Subcutaneous abdominal adipose tissue (tissue), 5 donors: ENCODE measurements around the gene GBX1.

Experiments used
- H3K27ac ChIP-seq: one replicate; pipeline ENCODE4 v1.7.0; 2013; ENCODE audit warnings: low read depth, mild to moderate bottlenecking, inconsistent platforms, low read length, moderate library complexity
- H3K27me3 ChIP-seq, 5 donors: one replicate each; pipeline ENCODE4 v1.7.0; 2013; ENCODE audit warnings: low read length in 5 of 5, inconsistent platforms in 1 of 5; ENCODE audit not compliant: control insufficient read depth in 5 of 5, insufficient read depth in 4 of 5
- H3K36me3 ChIP-seq, 5 donors: one replicate each; pipeline ENCODE4 v1.7.0; 2013; ENCODE audit warnings: low read length in 5 of 5; ENCODE audit not compliant: control insufficient read depth in 5 of 5, insufficient read depth in 5 of 5
- H3K4me1 ChIP-seq, 5 donors: one replicate each; pipeline ENCODE4 v1.7.0; 2013; ENCODE audit warnings: low read length in 5 of 5, mild to moderate bottlenecking in 3 of 5, moderate library complexity in 1 of 5; ENCODE audit not compliant: control insufficient read depth in 5 of 5, insufficient read depth in 5 of 5
- H3K4me3 ChIP-seq, 5 donors: one replicate each; pipeline ENCODE4 v1.7.0; 2013; ENCODE audit warnings: low read length in 5 of 5, low read depth in 1 of 5
- H3K9ac ChIP-seq, 5 donors: one replicate each; pipeline ENCODE4 v1.7.0; 2013; ENCODE audit warnings: low read length in 5 of 5, mild to moderate bottlenecking in 4 of 5, moderate library complexity in 3 of 5
- H3K9me3 ChIP-seq, 5 donors: one replicate each; pipeline ENCODE4 v1.7.0; 2013; ENCODE audit warnings: low read length in 5 of 5; ENCODE audit not compliant: control insufficient read depth in 5 of 5
- donor health status: healthy.
- donor health status: healthy.
- donor health status: healthy.
- donor health status: healthy.
- donor health status: healthy.

The GBX1 gene

DNA sequence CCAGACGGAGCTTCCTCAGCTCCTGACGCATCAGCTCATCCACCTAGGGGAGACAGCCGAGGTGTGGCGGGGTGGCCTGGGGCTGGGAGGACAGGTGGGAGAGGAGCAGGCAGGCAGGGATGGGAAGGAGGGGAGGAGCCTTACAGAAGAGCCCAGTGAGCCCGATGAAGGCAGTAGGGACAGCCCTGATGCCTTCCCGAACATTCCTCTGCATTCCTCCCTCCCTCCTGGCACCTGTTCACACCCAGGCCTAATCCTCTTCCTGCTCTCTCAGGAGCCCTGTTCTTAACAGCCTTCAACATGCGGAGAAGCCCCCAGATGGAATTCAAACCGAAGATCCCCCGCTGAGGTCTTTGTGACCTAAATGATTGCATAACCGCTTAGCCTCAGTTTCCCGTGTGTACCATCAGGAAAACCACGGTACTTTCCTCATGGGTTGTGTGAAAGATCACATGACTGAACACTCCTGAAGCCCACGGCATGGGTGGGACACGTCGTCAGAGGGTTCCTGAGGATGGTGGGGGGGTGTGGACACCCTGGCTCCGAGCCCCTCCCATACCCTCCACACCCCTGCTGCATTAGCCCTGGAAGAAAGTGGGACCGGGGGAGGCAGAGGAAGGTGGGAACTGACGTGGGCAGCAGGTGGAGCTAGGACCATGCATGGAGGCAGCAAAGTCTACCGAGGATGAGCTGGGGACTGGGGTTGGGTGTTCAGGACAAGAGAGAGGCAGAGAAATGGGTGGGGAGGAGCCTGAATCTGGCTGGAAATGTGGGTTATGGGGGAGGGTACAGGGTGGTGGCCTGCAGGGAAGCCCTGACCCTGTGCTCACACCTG, 28.3 kb upstream of the GBX1 start:
- Histone ChIP-seq H3K27ac (no peak overlapping the region), H3K9me3 (no peaks in the 10 kb centered on the region), H3K9ac (no peak overlapping the region), H3K27me3 (peaks cover 0 to 9% (median 7%) of the 10 kb centered on the region in 5 donors), H3K4me3 (no peak overlapping the region), H3K36me3 (no peaks in the 10 kb centered on the region), H3K4me1 (peaks cover 1 to 27% (median 14%) of the 10 kb centered on the region in 5 donors)

DNA sequence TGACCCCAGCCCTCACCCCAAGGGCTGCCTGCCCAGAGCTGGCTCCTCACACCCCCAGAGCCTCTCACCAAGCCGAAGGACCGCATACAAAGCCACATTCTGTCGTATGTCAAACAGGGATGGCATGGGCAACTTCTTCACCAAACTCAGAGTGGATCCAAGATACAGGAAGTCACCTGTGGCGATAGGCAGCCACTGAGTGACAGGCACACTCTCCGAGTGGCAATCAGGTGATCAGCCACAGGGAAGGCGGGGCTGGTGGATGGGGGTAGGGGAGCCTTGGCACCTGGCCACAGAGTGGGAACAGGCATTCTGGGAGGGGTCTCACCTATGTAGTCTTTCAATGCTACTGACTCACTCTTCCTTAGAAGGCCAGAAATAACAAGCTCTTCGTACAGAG, 26.7 kb upstream of the GBX1 start:
- Histone ChIP-seq H3K36me3 (no peaks in the 10 kb centered on the region), H3K27ac (no peak overlapping the region), H3K4me3 (no peak overlapping the region), H3K27me3 (peaks cover 0 to 9% (median 7%) of the 10 kb centered on the region in 5 donors), H3K9ac (no peak overlapping the region), H3K4me1 (peaks cover under 1 to 19% (median 2%) of the 10 kb centered on the region in 5 donors), H3K9me3 (no peaks in the 10 kb centered on the region)

DNA sequence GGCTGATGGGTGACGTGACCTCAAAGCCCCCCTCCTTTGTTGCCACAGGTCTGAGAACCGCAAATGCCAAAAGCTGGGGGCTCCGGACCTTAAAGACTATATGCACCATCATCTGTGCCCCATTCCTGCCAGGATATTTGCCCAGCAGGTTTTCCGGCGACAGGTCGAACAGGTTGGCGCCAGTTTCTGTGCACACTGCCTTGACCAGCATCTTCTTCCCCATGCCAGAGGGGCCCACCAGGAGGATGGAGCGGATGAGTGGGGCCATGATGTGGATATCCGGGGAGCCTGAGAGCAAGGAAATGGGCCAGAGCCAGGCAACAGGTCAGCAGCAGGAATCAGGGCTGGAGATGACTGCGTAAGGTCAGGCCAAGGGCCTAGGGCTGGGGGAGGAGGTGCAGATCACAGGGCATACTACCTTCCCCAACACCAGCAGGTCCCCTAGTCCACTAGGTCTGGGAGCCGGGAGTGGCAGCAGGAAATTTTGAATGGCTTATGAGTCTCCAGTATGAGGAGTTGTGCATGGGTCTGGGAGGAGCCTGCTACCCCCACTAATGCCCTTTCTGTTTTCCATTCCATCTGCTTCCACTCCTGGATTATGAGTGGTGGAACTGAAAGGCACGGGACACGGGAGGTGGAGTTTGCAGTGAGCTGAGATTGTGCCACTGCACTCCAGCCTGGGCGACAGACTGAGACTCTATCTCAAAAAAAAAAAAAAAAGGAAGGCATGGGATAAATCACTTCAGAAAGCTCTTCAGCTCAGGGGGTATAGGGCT, 25.9 kb upstream of the GBX1 start:
- peaks cover 0 to 19% (median 1%) of the 10 kb centered on the region in 5 donors for H3K4me1 ChIP-seq
- H3K27ac ChIP-seq: no peak overlapping the region
- no peak overlapping the region for H3K9ac ChIP-seq
- H3K4me3 ChIP-seq: no peak overlapping the region
- H3K36me3 ChIP-seq: no peaks in the 10 kb centered on the region
- peaks cover 0 to 9% (median 7%) of the 10 kb centered on the region in 5 donors for H3K27me3 ChIP-seq
- no peaks in the 10 kb centered on the region for H3K9me3 ChIP-seq

DNA sequence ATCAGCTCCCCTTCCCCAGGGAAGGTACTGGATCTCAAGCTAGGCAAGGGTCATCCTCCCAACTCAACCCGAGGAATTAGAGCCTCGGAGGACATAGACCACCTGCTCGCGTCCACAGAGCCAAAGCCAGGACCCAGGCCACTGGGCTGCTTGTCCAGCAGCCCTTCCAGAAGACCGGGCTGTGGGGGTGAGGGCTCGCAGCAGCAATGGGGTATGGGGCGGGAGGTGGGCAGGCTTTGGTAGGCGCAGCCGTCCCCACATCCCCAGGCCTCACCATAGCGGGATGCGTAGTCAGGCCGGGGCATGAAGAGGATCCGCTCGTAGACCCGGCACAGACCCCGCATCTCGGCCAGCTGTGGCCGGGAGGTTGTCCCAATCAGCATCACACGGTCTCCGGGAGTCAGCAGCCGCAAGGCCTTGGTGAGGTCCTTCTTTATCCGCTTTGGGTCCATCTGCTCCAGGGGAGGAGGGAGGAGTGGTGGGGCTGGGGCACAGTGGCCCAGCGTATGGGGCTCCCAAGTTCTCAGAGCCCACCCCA, 24.6 kb upstream of the GBX1 start:
- no peaks in the 10 kb centered on the region for H3K9me3 ChIP-seq
- H3K36me3 ChIP-seq: no peaks in the 10 kb centered on the region
- peaks cover 2 to 12% (median 8%) of the 10 kb centered on the region in 5 donors for H3K27me3 ChIP-seq
- no peak overlapping the region for H3K9ac ChIP-seq
- H3K4me1 ChIP-seq: peaks cover 0 to 19% (median 1%) of the 10 kb centered on the region in 5 donors
- no peak overlapping the region for H3K27ac ChIP-seq
- H3K4me3 ChIP-seq: no peak overlapping the region

DNA sequence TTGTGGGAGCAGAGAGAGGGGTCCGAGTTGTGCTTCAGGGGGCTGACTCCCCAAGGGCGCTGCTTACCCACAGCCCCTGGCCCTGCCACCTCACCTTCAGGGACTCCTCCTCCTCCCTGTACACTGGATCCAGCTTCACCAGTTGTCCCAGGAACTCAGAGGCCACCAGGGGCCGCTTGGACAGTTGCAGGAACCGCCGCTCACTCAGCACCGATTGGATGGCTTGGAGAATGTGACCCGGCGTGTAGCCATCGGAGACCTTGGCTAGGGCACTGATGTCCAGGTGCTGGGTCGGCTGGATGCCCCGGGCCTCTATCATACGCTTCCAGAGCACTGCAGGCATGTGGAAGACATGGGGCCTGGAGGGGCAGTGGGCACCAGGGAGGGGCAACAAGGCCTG, 24.1 kb upstream of the GBX1 start:
- Histone ChIP-seq H3K27me3 (peaks cover 3 to 13% (median 8%) of the 10 kb centered on the region in 5 donors), H3K36me3 (no peaks in the 10 kb centered on the region), H3K4me1 (peaks cover 0 to 22% (median 2%) of the 10 kb centered on the region in 5 donors), H3K27ac (no peak overlapping the region), H3K9me3 (no peaks in the 10 kb centered on the region), H3K4me3 (no peak overlapping the region), H3K9ac (no peak overlapping the region)

DNA sequence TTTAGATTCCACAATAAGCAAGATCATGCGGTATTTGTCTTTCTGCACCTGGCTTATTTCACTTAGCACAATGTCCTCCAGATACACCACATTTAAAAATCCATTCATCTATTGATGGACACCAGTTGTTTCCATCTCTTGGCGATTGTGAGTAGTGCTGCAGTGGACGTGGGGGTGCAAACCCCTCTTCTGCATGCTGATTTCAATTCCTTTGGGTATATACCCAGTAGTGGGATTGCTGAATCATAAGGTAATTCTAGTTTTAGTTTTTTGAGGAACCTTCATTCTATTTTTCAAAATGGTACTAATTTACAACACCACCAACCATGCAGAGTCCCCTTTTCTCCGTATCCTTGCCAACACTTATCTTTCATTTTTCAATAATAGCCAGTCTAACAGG, 21.5 kb upstream of the GBX1 start:
- H3K9ac ChIP-seq: no peak overlapping the region
- H3K27ac ChIP-seq: no peak overlapping the region
- peaks cover 4 to 11% (median 6%) of the 10 kb centered on the region in 5 donors for H3K27me3 ChIP-seq
- no peak overlapping the region for H3K4me3 ChIP-seq
- H3K36me3 ChIP-seq: no peaks in the 10 kb centered on the region
- H3K4me1 ChIP-seq: peaks cover 0 to 9% (median 5%) of the 10 kb centered on the region in 5 donors
- H3K9me3 ChIP-seq: no peaks in the 10 kb centered on the region

DNA sequence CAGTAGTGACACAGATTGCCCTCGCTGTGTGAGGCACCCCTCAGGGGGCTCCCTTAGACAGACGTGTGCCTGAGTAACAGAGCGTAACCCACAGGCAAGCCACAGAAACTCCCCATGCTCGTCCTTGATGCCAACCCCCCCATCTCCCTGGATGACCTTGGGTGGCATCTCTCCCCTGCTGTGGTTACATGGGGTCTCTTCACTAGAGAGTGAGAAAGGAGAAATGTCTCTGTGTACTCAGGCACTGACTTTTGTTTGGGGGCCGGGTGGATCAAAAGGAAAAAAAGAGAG, 20.7 kb upstream of the GBX1 start:
- Histone ChIP-seq H3K4me3 (no peak overlapping the region), H3K27ac (no peak overlapping the region), H3K9ac (no peak overlapping the region)

DNA sequence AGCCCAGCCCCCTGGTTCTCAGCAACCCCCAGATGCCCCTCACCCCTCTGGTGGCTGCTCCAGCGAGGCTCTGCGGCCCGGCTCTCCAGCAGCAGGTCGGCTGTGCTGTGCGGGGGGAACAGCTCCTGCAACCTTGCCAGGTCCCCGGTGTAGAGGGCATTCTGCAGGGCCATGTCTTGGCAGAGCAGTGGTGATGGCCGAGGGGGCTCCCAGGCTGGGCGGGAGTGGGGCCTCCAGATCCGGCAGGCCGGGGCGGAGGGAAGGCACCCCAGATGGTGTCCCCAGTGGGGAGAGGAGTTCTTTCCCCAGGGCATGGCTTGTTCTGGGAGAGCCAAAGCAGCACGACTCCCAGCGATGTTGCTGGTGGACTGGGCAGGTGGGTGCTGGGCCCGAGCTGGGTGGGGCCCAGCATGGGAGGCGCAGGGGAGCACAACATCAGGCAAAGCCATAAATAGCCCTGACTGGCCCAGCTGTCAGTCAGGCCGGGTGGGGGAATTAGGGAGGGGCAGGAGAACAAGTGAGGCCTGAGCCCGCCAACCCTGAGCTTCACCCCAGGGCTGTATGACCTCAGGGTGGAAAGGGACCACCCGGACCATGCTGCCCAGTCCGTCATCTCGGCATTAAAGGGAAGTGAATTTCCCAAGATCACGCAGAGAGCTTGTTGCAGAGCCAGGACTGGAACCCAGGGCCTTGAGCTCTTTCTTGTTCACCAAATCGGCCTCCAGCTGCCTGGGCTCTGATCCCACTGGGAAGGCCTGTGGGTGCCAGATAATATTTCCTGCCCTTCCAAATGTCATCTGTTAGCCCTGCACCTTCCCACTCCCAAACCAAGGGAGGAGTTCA, 20.1 kb upstream of the GBX1 start:
- Histone ChIP-seq H3K4me1 (peaks cover 0 to 9% (median 5%) of the 10 kb centered on the region in 5 donors), H3K4me3 (no peak overlapping the region), H3K27me3 (peaks cover 4 to 11% (median 6%) of the 10 kb centered on the region in 5 donors), H3K27ac (no peak overlapping the region), H3K36me3 (no peaks in the 10 kb centered on the region), H3K9me3 (no peaks in the 10 kb centered on the region), H3K9ac (no peak overlapping the region)

More for the DNA sequence above, 20.7 kb upstream of the GBX1 start:
- no peaks in the 10 kb centered on the region for H3K36me3 ChIP-seq
- H3K27me3 ChIP-seq: peaks cover 4 to 11% (median 6%) of the 10 kb centered on the region in 5 donors
- H3K9me3 ChIP-seq: no peaks in the 10 kb centered on the region
- peaks cover 0 to 9% (median 5%) of the 10 kb centered on the region in 5 donors for H3K4me1 ChIP-seq

DNA sequence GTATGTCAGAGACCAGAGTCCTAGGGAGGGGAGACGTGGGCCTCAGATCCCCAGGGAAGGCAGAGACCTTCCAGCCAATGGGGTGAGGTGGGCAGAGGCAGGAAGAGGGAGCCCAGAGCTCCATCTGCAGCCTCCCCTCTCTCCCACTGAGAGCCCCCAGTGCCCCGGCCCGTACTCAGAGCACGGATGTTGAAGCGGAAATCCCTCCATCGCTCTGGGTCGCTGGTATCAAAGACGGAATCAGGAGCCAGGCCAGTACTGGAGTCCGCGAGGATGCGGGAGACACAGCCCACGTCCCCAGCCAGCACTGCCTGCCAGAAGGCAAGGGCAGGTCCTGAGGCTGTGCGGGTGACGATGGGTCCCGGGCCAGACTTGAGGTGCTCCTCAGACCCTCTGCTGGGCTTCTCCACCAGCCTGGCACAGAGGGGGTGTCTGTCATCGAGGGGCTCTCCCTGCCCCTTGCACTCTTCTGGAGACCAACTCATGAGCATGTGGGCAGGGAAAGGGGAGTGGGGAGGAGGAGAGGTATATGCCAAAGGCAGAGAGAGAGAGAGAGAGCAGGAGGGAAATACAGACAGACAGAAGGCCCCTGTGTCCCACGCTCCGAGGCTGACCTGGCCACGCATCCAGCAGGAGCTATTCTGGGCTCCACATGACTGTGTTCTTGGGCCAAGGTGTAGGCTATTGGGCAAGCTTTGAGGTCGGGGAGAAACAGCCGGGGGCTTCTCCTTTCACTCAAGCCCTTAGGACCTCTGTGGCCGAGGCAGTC, 19.3 kb upstream of the GBX1 start, which contains the start of gene ASB10:
Gene ASB10, minus strand, starts transcription at position 611 of the 769 bp plus-strand sequence. Its CDS starts 120 bp downstream, at position 491.
- Histone ChIP-seq H3K27ac (no peak within 1 kb of the TSS), H3K4me1 (peaks cover 0 to 9% (median 5%) of the 10 kb centered on the region in 5 donors), H3K4me3 (no peak within 1 kb of the TSS), H3K9me3 (no peaks in the 10 kb centered on the region), H3K36me3 (no peaks in the 10 kb centered on the region), H3K27me3 (peaks cover 5 to 11% (median 7%) of the 10 kb centered on the region in 5 donors), H3K9ac (no peak within 1 kb of the TSS)
